Measurements from ENCODE around the gene ZSCAN25.
"Not testable (repeated sequence)": the region's sequence is repeated elsewhere in the genome, so short reads cannot be mapped to it uniquely, and the experiment has no call there.

Gene ZSCAN25

DNA sequence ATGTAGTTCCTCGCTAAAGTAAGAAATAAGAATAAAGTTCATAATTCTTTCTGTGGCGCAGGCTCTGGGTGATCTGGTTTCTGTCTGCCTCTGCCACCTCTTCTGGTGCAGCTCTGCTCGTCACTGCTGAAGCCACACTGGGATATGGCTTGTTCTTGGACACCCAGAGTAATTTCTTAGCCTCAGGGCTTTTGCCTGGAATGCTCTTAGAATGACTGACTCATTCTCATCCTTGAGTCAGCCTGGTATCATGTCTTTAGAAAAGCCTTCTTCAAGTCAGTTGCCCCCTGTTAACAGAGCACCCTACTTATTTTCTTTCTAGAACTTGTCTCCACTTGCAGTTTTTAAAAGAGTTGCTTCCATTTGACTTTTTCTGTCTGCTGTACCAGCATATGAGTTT is 2.0 kb downstream of the ZSCAN25 start:
- DNase-seq = no peak

DNA sequence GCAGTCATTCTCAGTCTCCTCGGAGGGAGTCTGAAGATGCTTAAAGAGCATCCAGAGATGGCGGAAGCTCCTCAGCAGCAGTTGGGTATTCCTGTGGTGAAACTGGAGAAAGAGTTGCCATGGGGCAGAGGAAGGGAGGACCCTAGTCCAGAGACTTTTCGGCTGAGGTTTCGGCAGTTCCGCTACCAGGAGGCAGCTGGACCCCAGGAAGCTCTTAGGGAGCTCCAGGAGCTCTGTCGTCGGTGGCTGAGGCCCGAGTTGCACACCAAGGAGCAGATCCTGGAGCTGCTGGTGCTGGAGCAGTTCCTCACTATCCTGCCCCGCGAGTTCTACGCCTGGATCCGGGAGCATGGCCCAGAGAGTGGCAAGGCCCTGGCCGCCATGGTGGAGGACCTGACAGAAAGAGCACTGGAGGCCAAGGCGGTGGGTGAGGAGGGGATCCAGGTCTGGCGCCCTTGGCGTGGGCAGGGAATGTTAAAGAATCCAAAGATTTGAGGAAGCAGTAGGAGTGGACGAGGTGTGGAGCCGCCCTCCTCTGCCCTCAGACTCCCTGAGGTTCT is 2.9 kb downstream of the ZSCAN25 start:
- no peak for DNase-seq

GRCh38 chr7:99621271-99621670 is 4.5 kb downstream of the ZSCAN25 start:
- DNase-seq = no peak

- no peak for DNase-seq
These were observed 5.8 kb downstream of the ZSCAN25 start for GRCh38 chr7:99622596-99622995.

DNA sequence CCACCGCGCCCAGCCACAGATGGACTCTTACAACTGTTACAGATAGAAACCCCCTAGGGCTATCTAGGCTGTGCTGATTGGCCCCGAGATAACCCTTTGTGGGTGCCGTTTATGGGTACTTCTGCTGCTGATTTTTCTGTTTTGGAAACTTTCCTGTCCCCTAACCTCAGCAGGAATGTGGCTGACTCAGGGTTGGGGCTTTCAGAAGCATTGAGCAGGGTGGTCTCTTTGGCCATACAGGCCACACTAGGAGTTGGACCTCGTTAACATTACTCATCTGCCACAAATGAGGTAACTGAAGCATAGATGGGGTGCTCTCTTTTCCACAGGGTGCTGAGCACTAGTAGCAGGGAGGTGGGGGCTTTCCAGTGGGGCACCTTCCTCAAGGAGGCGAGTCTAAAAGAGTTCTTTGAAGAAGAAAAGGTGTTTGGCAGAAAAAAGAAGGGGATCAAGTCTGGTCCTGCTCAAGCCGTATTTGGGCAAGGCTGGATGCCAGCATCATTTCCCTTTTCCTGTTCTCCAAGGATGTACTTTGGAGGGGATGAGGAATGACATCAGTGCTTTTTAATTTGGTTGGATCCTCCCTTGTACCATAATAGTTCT is 6.4 kb downstream of the ZSCAN25 start:
- DNase-seq = no peak

DNA sequence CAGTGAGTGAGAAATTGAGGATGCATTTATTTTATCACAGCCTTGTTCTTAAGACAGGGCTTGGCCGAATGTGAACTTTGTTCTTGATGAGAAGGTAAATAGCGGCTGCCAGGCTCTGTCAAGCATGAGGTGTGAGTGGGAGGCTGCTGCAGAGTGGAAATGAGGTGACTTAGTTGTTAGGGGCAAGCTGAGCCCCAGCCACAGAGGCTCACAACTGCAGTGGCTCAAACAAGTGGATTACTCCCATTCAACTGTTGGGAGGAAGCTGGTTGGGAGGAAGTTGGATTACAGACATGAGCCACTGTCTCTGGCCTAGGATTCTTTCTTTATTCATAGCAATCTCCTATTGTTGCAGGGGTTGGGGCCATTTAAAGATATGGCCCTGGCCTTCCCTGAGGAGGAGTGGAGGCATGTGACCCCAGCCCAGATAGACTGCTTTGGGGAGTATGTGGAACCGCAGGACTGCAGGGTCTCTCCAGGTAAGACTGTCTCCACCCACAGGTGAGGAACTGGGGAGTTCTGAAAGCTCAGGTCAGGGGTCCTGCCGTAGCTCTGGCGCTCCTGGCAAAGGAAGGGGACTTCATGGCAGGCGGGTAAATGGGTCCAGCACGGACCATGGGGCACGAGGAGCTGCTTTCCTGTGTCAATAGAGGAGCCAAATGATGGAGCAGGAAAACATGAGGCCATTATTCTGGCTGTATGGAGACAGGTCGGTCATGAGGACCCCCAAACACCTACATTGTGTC is 7.1 kb downstream of the ZSCAN25 start:
- no peak for DNase-seq

DNA sequence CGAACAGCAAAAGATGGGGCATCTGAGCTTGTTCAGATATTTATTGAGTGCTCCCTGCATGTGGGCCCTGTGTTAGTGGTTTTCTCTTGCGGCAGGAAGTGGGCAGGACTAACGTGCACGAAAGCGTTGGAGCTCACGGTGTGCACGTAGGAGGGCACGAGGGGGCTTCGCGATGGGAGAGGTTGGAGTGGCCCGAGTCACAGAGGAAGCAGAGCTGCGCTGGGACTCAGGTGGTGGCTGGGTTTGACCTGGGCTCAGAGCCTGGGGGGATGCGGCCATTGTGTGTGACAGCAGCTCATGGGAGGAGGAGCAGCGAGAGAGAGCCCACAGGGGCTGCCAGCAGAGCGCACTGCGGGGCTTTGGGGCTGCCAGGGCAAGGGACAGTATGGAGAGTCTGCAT is 7.7 kb downstream of the ZSCAN25 start:
- no peak for DNase-seq

GRCh38 chr7:99625321-99625720 is 8.6 kb downstream of the ZSCAN25 start:
- no peak for DNase-seq

DNA sequence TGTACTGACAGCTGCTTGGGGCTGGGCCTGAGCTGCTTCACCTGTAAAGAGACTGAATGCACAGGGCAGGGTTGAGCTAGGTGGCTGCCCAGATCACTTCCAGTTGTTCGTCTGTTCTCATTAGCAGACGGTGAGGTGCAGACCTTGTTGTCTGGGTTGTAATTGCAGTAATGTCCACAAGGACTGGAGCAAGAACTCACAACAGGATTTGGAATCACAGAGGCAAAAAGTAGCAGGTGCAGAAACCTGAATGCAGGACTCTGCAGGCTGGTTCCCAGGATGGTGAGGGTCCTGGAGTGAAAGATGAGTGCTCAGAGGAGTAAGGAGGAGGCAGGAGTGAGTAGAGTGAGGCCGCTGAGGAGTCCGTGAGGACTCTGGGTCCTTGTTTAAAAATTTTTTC is 9.2 kb downstream of the ZSCAN25 start:
- no peak for DNase-seq

GRCh38 chr7:99626661-99627060 is 9.9 kb downstream of the ZSCAN25 start:
- no peak for DNase-seq

DNA sequence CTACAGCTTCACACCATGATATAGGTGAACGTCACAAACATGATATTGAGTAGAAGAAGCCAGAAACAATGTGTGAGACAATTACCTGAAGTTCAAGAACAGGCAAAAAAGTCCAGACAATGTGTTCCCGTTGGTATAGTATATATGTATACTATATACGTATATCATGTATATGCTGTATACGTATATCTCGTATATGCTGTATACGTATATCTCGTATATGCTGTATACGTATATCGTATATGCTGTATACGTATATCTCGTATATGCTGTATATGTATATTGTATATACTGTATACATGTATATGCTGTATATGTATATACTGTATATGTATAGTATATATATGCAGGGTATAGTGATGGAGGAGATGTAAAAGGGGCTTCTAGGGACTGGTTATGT is 10.8 kb downstream of the ZSCAN25 start:
- no peak for DNase-seq

DNA sequence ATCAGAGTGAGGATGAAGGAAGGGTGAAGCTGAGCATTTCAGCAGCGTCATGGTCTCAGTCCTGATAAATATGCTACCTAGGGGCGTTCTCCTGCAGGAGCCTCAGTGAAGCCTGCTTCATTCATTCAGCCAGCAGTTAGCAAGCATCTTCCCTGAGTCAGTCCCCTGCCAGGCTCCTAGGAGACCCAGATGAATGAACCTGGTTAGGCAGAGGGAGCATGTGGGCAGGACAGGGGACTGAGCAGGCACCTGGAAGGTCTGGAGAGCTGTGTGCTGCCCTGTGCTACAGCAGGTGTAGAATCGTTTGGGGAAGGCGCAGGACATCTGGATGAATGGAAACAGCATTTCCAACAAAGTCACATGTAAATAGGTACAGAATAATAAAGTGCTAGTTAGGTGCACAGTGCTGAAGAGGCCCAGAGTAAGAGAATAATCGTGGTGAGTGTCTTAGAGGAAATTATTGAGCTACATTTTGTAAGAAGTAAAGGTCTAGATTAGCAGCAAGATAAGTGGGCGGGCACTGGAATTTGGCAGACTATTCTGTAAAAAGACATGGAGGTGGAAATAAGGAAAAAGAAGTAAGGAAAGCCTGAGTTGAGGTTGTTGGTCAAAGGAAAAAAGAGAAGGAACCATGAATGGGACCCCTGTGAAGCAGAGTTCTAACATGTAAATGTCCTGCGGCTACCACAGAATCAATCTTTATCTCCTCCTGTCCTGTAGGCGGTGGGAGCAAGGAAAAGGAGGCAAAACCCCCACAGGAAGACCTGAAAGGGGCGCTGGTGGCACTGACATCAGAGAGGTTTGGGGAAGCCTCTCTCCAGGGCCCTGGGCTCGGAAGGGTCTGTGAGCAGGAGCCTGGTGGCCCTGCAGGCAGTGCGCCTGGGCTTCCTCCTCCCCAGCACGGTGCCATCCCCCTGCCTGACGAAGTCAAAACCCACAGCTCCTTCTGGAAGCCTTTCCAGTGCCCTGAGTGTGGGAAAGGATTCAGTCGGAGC is 12.0 kb downstream of the ZSCAN25 start:
- no peak for DNase-seq

DNA sequence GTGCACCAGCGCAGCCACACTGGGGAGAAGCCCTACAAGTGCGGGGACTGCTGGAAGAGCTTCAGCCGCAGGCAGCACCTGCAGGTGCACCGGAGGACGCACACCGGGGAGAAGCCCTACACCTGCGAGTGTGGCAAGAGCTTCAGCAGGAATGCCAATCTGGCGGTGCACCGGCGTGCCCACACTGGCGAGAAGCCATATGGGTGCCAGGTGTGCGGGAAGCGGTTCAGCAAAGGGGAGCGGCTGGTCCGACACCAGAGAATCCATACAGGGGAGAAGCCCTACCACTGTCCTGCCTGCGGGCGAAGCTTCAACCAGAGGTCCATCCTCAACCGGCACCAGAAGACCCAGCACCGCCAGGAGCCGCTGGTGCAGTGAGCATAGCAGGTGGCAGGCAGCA is 12.9 kb downstream of the ZSCAN25 start:
- no peak for DNase-seq

DNA sequence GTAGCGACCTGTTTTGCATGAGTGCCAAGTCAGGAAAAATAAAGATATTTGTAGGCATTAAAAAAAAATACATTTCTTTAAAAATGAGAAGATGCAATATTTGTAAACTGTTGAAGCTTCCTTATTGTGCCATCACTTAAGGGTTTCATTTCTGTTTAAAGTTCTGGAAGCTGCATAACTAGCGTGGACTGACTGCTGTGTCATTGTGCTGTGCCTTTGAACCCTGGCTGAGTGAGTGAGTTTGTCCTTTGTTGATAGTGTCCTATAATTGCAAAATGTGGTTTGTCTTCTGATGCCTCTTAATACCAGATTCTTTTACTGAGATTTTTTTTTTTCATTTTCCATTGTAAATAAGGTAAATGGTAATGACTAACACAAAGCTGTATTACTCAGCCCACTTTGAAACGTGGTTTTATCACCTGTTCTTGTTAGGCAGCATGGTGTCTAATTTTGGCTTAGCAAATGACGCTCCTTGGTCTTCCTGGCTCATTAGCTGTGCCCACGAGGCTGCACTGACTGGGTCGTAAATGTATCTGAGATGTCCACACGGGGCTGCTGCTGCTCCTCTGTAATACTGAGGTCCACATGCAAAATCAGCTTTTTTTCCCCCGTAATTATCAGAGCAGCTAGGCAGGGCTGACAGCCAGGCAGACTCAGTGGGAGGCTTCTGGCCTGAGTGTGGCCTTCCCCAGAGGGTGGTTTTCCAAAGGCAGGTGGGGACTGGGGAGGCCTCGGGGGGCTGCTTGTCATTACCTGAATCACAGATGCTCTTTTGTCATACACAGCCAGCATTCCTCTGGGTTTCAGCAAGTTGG is 14.8 kb downstream of the ZSCAN25 start:
- no peak for DNase-seq

DNA sequence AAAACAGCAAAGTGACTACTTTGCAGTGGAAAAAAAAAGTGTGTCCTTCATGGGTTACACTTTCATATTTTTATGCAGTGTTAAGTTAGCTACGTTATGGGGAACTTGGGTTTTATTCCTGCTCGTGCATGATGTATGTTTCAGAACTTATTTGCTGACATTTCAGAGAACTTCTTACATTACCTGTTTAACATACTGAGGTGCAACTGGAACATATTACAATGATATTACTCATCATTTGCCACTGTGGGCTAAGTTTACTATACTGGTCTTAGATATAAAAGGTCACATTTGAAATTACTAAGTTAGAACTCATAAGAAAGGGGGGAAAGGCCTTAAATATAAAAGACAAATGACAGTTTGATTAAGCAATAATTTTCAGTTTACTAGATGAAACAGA is 20.7 kb downstream of the ZSCAN25 start:
- not testable (repeated sequence) for DNase-seq

DNA sequence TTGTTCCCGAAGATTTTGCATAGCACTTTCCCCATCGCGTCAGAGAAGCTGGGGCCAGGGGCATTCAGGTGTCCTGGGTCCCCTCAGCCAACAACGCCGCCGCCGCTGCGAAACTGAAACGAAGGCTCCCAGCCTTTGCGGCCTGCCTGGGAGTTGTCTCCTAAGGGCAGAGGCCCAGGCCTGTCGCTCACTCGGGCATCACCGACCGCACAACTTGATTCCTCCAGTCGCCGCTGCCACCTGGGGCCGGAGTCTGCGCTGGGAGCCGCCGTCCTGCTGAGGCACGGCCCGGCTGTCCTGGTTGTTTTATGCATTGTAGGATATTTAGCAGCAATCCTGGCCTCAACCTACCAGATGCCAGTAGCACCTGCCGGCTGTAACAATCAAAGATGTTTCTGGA is 22.0 kb downstream of the ZSCAN25 start:
- DNase-seq = no peak

DNA sequence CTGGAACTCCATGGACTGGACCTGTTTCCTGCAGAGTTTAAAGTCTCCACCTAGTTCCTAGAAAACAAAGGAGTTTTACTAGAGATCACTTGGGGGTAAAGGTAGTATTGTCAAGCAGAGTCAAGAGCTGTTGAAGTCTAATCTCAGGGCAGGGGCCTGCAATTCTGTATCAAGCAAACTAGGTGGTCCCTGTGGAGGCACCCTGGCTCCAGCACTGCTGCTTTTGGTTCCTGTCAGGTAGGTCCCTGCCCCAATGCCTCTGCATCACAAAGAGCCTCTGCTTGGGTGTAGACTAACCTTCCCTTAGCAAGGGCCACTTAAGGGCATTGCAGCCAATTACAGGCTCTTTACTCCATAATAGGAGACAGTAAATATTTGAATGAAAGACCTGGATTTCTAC is 22.5 kb downstream of the ZSCAN25 start:
- DNase-seq = no peak

- no peak for DNase-seq
These were observed 25.3 kb downstream of the ZSCAN25 start for GRCh38 chr7:99642027-99642426.

DNA sequence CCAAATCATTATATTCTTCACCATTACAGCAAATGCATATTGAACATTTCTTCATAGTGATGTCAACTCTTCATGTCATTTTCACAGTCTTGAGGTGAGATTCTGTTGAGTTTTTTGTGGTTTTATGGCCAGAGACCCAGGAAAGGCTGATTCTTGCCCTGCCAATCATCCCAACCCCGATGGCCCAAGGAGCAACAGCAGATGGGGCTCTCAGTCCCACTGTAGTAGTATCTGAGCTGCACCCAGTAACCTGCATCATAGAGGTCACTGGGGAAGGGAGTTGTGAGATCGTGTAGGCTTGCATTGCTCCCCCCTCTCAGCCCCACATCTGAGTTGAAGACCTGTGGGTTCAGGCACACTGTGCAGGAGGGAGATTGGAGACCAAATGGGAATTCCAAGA is 26.7 kb downstream of the ZSCAN25 start:
- DNase-seq = no peak

GRCh38 chr7:99644431-99644830 is 27.7 kb downstream of the ZSCAN25 start:
- DNase-seq = no peak

DNA sequence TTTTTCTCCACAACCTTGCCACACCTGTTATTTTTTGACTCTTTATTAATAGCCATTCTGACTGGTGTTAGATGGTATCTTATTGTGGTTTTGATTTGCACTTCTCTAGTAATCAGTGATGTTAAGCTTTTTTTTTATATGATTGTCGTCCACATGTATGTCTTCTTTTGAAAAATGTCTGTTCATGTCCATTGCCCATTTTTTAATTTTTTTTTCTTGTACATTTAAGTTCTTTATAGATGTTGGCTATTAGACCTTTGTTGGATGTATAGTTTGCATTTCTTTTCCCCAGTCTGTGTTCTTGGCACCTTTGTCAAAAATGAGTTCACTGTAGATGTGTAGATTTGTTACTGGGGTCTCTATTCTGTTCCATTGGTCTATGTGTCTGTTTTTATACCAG is 28.8 kb downstream of the ZSCAN25 start:
- no peak for DNase-seq

DNA sequence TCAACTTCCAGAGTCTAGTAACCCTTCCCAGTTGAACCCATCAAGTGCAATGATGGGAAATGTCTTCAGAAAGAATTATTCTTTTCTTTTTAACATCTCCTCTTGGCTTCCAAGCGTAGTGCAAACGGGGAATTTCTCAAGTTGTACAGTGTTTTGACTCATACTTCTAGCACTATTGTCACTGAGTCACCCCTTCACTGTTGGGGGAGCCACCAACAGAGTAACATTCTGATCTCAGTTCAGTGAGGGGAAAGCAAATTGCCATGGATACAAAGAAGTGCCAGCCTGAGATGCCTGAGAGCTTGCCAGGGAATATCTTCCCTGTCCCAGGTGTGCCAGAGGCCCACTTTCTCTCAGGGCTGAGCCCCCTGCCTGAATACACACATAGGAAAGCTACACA is 32.1 kb downstream of the ZSCAN25 start:
- DNase-seq = no peak

- no peak for DNase-seq
These were observed 34.5 kb downstream of the ZSCAN25 start for GRCh38 chr7:99651290-99651689.
